Epithelial cell of alveolus of lung (primary cell): ENCODE results near the gene GLRB. TPM values are rescaled to one million over a fixed set of nuclear protein-coding genes. Genes with fewer than 3 reads are reported as not detected.

ENCODE experiments used
- total RNA-seq: library from RNA; depleted of rRNA; stranded (reverse); fragments of >200 nt; gene quantifications from 2 replicates; pipeline ENCODE4 v1.2.1, GENCODE V29; 2015

The GLRB gene
- 1.1 and 5.8 TPM in 2 replicates for total RNA-seq

DNA sequence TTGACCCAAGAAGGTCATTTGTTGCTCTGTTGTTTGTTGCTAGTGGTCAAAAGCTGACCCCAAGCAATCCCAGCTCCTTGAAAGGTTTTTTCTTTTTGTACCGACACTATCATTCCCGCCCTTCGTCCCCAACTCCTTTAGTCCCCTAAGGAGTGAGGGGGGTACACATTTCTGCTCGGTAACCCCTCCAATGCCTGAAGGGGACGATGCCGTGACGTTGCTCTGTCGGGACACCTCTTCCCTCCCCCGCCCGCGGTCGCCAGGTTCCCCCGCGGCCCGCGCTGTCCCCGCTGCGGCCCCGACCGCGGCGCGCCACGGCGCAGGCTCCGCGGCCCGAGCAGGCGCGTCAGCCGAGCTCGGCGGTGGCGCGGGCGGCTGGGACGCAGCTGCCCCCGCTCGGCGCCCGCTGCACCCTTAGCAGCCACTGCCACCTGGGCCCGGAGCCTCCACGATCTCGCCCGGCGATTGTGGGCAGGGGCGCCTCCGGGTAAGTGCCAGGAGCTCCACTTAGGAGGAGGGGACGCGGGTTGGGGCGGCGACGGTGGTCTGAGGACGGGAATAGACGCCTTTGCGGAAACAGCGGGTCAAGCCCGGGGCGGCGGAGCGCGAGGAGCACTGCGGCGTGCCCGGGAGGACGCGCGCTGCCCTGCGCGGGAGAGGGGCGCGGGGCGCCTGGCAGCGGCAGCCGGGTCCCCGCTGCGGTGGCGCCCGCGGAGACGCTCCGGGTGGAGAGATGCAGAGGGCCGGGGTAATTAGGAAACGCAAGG, at the start of gene GLRB:
Gene GLRB, plus strand, starts transcription at position 340 of the 767 bp plus-strand sequence. CDS start 1,875 bp downstream, outside the sequence.

DNA sequence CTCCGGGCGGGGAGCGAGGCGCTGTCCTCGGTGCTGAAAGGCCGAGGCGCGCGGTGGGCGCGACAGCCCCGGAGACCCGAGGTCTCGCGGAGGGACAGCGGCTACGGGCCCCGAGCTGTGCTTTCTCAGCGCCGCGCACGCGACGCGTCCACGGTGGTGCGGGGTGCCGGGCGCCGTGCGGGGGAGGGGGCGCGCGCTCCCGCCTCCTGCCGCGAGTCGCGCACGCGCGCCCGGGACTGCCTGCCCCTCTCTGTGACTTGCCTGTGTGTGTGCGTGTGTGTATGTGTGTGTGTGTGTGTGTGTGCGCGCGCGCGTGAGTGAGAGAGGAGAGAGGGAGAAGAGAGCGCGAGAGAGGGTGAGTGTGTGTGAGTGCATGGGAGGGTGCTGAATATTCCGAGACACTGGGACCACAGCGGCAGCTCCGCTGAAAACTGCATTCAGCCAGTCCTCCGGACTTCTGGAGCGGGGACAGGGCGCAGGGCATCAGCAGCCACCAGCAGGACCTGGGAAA, 144.5 kb downstream of the GLRB start, which contains the start of gene GRIA2:
Gene GRIA2, plus strand, starts transcription at position 358 of the 511 bp plus-strand sequence. CDS start 315 bp downstream, outside the sequence.

Other genes starting within 250 kb of the GLRB start
- 22.8 and 85.7 TPM in 2 replicates for gene PDGFC, start 104.4 kb upstream of the GLRB start, total RNA-seq
- gene GRIA2, start 144.6 kb downstream of the GLRB start, total RNA-seq, result not detected in 2 replicates